ENCODE measurements around the gene C9orf72. TPM values are rescaled to one million over a fixed set of nuclear protein-coding genes. Genes with fewer than 3 reads are reported as not detected.

Gene C9orf72
- total RNA-seq, 4 donors from 2014 or later: 6.6 to 19.5 (median 8.6) TPM

- Histone ChIP-seq H3K27me3 (no peaks in the 10 kb centered on the region), H3K4me3 (peak overlapping the region; percentile 73 to 90 (median 80)), H3K36me3 (no peaks in the 10 kb centered on the region), H3K4me1 (peaks cover 13 to 33% (median 14%) of the 10 kb centered on the region in 3 donors), H3K27ac (peak overlapping the region; percentile 91 to 97 (median 94)), H3K9me3 (no peaks in the 10 kb centered on the region)
- TF ChIP-seq POLR2A (IDR thresholded peaks at IDR 0.05) (no peak), CTCF (IDR thresholded peaks at IDR 0.05) (no peak)
- no peak for DNase-seq
- WGBS, 2 donors: 24 to 41% methylated on average over 6 to 8 of the region's 8 CpGs
- intact Hi-C loops (cut with DNase I): no loop called here
Measured at GRCh38 chr9:27527702-27528075, 45.6 kb downstream of the C9orf72 start.

GRCh38 chr9:27524236-27524635, 49.0 kb downstream of the C9orf72 start, which contains the start of gene IFNK:
TSS of gene IFNK (plus strand) at chr9:27524290. CDS start at chr9:27524337, 47 bp downstream.
- Histone ChIP-seq H3K27me3 (no peaks in the 10 kb centered on the region), H3K36me3 (no peaks in the 10 kb centered on the region), H3K27ac (no peak within 1 kb of the TSS), H3K4me1 (peaks cover 13 to 43% (median 14%) of the 10 kb centered on the region in 3 donors), H3K9me3 (no peaks in the 10 kb centered on the region), H3K4me3 (no peak within 1 kb of the TSS)
- WGBS, 2 donors: 53 to 54% methylated on average over 2 of the region's 2 CpGs
- intact Hi-C loops (cut with DNase I): no loop called here
- no peak for DNase-seq
- TF ChIP-seq POLR2A (IDR thresholded peaks at IDR 0.05) (no peak), CTCF (IDR thresholded peaks at IDR 0.05) (no peak)

- intact Hi-C loops (cut with DNase I): no loop called here
- H3K4me1 ChIP-seq: peaks cover 9 to 41% (median 13%) of the 10 kb centered on the region in 3 donors
- no peak for DNase-seq
- no peaks in the 10 kb centered on the region for H3K27me3 ChIP-seq
- no peaks in the 10 kb centered on the region for H3K9me3 ChIP-seq
- H3K4me3 ChIP-seq: no peak overlapping the region
- no peaks in the 10 kb centered on the region for H3K36me3 ChIP-seq
- no peak overlapping the region for H3K27ac ChIP-seq
- no peak for TF ChIP-seq POLR2A (IDR thresholded peaks at IDR 0.05)
Measured at GRCh38 chr9:27523141-27523540, 50.1 kb downstream of the C9orf72 start.

- DNase-seq: no peak
- WGBS, 2 donors: 82 to 83% methylated on average over 4 of the region's 4 CpGs
- no peak for TF ChIP-seq POLR2A (IDR thresholded peaks at IDR 0.05)
- TF ChIP-seq CTCF (IDR thresholded peaks at IDR 0.05): no peak
- Histone ChIP-seq H3K4me1 (peaks cover 0 to 23% (median 4%) of the 10 kb centered on the region in 3 donors), H3K27ac (no peak overlapping the region), H3K36me3 (no peaks in the 10 kb centered on the region), H3K9me3 (no peaks in the 10 kb centered on the region), H3K4me3 (no peak overlapping the region), H3K27me3 (no peaks in the 10 kb centered on the region)
- intact Hi-C loops (cut with DNase I): no loop called here
Measured at GRCh38 chr9:27520986-27521385, 52.3 kb downstream of the C9orf72 start.

- no peak for TF ChIP-seq CTCF (IDR thresholded peaks at IDR 0.05)
- TF ChIP-seq POLR2A (IDR thresholded peaks at IDR 0.05): no peak
- H3K27ac ChIP-seq: no peak overlapping the region
- peaks cover 0 to 24% (median 4%) of the 10 kb centered on the region in 3 donors for H3K4me1 ChIP-seq
- no peak for DNase-seq
- H3K4me3 ChIP-seq: no peak overlapping the region
- no peaks in the 10 kb centered on the region for H3K36me3 ChIP-seq
- intact Hi-C loops (cut with DNase I): no loop called here
- no peaks in the 10 kb centered on the region for H3K27me3 ChIP-seq
- WGBS, 2 donors: 35 to 50% methylated on average over 10 of the region's 10 CpGs
- no peaks in the 10 kb centered on the region for H3K9me3 ChIP-seq
Measured at GRCh38 chr9:27519466-27520465, 53.5 kb downstream of the C9orf72 start.
